ENCODE results near the gene CTRB2.
A peak's percentile ranks its signal among the peaks of the same experiment; 100 is the strongest.
"Not testable (repeated sequence)": the region's sequence is repeated elsewhere in the genome, so short reads cannot be mapped to it uniquely, and the experiment has no call there.

The CTRB2 gene

DNA sequence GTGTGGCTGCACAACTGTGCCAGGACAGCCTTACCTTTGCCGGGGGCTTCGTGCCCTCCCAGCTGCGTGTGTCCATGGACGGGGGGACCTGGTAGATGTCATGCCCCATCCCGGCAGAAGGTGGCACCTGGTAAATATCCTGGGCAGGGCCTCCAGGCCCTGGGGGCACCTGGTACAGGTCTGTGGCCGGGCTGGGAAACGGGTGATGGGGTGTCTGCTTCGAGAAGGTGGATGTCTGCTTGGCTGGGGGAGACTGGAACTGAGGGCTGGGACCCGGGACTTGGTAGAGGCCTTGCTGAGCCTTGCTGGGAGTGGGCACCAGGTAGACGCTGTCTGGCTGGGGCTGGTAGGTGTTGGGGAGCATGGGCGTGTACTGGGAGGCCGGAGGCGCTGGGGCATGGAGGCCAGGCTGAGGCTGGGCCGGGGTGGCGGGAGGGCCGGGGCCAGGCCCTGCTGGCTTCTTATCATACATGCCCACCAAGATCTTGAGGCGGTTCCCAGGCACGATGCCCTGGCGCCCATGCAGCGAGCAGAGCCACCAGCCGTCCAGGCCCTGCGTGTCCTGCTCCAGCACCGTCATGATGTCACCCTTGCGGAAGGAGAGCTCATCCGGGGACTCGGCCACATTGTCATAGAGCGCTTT is 35.6 kb upstream of the CTRB2 start:
- not testable (repeated sequence) for DNase-seq (ENCODE audit: low spot score)

DNA sequence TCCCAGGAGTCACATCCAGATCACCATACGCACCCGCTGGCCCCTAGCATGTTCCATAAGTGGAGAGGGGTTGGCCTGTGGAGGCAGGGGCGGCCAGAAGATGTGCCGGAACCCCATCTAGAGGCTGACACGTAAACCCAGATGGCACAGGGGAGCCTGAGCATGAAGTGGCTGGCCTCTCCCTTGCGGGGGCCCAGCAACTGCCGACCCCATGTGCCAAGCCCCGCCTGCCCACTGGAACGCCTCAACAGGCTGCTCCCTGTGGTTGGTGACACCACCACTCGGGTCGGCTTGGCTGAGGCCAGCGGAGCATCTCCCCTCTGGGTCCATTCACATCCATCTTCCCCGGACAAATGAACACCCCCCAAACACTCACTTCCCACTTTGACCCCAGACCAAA is 35.0 kb upstream of the CTRB2 start:
- DNase-seq (ENCODE audit: low spot score), result no peak

DNA sequence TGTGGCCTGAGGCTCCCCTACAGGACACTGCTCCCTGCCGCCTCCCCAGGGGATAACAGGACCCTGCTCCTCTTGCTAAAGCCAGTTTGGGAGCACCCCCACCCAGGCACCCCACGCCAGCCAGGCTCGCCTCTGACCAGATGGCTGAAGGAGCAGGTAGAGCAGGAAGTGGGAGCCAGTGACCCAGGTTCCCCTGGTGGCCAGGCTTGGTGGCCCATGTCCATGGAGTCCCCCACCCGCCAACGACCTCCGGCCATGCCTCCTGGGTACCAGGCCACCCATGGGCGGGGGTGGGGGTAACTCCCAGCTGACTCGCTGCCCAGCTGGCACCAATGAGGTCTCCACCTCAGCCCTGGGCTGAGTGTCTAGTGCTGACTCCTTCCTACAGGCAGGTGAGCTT is 34.5 kb upstream of the CTRB2 start:
- no peak for DNase-seq (ENCODE audit: low spot score)

DNA sequence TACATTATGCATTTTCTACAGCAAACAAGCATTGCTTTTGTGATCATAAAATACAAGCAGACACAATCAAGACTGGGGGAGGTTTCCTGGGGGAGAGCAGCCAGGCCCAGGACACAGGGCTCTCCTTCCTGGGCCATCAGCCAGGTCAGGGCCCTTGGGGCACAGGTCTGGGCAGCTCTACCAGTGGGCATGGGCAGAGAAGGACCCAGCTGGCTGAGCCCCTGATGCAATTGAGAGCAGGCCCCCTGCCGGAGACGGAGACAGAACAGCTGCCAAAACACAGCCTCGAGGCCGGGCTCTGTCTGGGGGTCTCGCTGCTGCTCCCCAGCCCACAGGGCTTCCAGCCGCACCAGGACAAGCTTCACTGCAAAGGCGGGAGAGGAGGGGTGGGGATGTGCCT is 33.7 kb upstream of the CTRB2 start:
- not testable (repeated sequence) for DNase-seq (ENCODE audit: low spot score)

DNA sequence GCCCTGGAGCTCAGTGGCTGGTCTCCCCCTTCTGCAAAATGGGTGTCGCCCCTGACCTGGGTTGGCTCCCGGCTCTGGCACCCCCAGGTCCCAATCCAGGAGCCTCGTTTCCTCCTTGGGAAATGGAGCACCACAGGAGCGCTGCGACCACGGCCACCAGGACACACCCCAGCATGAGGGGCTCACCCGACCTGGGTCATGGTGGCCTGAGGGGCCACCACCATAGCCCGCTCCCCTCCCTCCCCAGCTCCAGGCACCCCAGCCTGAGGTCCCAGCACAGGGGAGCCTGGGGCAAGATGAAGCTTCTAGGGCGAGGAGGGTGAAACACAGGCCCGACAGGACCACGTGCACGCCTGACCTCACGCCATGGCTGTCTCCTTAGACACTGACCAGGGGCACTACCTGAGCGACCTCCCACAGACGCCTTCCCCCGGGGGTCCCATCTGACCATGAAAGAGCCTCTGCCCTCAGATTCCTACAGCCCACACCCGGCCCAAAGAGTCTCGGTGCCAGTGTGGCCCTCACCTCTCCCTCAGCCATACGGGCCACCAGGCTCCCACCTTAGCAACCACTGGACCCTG is 32.7 kb upstream of the CTRB2 start:
- no peak for DNase-seq (ENCODE audit: low spot score)

DNA sequence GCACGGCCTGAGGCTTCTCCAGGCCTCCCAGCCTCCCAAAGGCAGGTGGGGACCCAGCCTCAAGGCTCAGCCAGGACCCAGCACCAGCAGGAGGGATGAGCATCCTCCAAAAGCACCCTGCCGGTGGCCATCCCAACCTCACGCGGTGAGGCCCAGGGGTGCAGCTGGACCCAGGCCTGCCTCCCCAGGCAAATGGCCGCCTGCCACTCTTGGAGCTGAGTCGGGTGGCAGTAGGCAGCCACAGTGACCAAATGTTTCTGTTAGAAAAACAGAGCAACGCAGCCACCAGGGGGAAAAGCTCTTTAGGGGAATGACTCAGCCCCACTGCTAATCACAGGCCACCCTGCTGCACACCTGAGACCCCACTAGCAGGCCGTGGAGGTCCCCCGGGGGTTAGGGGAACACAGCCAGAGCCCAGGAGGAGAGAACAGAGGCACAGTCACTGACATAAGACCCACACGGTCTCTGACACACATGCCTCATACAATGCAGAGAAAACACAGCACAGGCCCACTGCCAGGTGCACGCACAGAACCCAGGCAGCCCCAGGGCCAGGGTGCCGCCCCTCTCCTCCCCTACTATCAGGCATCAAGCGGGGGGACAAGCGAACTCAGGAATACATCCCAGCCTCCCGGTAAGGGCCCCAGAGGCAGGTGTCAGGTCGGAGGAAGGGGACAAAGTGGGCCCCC is 32.0 kb upstream of the CTRB2 start:
- peak; percentile 79 for DNase-seq (ENCODE audit: low spot score)

DNA sequence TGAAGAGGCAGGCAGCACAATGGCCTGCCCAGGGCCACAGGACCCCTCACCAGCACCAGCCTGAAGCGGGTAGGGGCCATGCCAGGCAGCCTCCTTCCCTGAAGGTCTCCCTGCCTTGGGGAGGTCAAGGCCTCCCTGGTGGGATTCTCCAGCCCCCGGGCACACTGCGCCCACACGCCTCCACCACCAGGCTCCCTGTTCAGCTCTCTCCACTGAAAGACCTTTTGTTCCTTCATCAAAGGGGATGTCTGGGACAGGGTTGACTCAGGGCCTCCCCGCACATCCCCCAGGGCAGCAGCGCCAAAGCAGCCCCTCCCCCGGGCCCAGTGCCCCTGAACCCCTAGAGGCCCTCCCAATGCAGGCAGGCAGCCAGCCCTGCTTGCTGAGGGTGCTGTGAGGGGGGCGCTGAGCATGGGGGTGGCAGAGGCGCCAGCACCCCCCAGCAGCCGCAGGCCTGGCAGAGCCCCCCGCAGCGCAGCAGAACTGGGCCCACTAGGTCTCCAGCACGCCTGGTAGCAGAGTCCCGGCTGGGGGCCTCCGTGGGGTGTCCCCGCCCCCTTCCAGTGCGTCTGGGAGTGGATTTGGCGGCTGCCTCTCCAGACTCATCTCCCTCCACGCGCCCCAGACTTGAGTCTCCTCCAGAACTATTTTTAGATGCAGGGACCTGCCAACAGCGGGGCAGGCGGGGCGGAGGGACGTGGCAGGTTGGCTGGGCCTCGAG is 31.3 kb upstream of the CTRB2 start:
- peak; percentile 96 for DNase-seq (ENCODE audit: low spot score)

DNA sequence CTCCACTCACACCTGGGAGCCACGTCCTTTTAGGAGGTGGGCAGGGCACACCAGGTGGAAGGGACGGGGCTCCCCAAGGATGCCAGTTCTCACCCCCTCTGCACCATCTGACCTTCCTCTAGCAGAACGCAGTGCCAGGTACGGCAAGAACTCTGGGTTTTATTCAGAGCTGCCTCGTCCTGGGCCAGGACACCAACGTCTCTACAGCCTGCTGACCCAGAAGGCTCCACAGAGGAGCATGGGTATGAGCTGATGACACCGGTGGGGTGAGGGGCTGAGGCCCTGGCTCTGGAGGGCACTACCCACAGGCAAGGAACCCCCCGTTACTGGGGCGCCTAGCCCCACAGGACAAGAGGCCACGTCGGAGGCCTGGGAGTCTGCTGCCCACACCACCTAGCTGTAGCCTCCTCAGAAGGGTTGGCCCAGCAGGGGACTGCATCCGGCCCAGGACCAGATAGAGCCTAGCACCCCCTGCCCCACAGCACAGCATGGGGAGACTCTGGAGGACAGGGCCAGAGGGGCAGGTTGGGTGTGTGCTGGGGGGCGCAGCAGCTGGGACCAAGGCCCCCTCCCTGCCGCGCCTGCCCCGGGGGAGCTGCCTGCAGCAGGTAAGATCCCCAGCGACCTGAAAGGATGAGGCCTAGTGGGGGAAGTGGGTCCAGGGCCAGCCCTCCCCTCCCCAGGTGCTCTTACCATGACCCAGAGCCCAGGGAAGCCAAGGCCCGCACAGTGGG is 30.6 kb upstream of the CTRB2 start:
- DNase-seq (ENCODE audit: low spot score), result no peak

DNA sequence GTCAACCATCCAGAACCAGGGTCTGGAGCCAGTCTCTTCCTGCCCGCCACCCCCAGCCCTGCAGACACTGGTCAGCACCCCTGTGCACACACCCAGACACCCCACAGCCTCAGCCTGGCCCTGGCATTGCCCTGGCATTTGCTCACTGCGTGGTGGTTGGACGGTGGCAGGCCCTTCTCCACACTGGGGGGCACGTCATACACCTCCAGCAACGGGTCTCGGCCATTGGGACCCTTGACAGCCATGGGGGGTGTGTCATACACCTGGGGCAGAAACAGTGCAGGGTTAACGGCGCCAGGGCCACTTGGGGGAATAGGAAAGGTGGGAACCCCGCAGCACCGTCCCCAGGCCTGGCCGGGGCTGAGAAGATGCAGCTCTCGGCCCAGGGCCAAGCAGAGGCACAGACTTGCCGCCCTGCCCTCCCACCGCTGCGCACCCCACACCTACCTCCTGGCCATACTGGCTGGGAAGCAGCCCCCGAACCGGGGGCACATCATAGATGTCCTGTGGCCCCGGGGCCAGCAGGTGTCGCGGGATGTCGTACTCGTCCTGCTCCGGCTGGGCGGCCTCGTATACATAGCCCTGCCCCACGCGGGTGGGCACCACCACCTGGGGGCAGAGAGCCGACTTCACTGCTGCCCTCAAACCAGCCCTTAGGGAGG is 29.9 kb upstream of the CTRB2 start:
- no peak for DNase-seq (ENCODE audit: low spot score)

DNA sequence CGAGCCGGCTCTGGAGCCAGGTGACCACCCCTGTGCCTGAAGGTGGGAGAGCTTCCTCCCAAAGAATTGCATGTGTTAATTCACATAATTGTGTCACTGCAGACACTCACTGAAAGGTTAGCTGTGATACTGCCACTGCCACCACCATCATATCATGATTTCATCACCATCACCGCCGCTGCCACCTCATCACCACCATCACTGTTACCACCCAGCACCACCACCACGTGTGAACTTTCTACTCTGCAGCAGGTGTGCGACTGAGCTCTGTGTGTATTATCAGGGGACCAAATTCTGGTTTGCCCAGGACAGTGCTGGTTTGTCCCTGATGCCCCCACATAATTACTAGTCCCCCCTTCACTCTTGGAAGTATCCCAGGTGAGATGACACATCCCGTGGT is 29.3 kb upstream of the CTRB2 start:
- DNase-seq (ENCODE audit: low spot score), result no peak

DNA sequence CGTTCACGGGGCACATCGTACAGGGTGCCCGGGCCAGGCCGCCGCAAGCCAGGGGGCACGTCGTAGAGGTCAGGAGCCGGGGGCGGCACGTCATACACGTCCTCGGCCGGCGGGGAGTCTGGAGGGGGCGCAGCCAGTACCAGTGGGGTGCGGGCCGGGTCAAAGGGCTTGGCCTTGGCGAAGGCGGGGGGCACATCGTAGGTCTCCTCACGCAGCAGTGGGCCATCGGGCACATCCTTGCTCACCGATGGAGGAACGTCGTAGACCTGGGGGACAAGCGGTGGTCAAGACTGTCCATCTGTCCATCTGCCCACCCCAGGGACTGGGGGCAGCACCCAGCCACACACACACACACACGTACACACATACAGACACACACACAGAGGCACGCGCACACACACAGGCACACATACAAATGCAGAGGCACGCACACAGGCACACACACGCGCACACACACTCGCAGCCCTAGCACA is 28.8 kb upstream of the CTRB2 start:
- DNase-seq (ENCODE audit: low spot score), result no peak

DNA sequence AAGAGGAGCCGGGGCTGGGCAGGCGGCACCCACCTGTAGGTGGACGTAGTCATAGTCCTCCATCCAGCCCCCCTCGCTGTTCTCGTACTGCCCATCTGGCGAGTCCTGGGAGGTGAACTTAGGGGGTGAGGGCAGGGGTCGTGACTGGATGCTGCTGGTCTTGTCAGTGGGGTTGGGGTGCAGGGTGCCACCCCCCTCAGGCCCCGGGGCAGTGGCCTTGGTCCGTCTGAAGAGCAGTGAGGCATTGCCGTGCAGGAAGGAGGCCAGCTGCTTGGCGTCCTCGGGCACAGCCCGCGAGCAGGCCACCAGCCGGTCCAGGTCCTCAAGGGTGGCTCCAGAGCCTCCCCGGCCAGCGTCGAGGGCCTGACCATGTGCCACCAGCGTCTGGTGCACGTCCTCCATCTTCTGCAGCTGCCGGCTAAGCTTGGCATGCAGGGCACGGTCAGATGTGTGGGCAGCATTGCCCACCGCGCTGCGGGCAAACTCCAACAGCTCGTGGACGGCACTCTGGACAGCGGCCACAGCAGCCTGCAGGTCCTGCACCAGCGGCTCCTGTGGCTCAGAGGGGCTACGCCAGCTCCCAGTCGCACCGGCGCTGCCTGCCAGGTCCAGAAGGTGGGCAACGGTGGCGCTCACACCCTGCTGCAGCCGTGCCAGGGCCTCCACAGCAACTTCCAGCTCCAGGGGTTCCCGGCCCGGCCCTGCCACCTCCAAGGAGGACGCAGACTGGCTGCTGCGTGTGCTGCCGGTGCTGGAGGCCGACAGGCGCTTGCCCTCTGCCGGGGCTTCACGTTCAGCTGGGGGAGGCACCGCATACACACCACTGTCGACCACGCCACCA is 28.1 kb upstream of the CTRB2 start:
- DNase-seq (ENCODE audit: low spot score), result no peak

DNA sequence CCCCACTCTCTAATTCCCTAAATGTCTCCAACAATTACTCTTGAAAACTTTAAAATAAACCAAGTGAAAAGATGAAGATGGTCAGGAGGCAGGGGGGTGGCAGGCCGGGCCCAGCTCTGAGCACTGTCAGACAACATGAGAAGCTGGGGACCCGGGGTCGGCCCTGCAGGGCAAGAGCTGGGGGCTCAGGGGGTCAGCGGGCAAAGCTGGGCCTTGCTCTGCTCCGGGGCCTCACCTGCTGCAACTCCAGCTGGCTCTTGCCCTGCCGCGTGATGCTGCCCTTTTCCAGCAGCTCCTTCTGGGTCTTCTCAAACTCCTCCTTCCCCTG is 26.6 kb upstream of the CTRB2 start:
- no peak for DNase-seq (ENCODE audit: low spot score)

DNA sequence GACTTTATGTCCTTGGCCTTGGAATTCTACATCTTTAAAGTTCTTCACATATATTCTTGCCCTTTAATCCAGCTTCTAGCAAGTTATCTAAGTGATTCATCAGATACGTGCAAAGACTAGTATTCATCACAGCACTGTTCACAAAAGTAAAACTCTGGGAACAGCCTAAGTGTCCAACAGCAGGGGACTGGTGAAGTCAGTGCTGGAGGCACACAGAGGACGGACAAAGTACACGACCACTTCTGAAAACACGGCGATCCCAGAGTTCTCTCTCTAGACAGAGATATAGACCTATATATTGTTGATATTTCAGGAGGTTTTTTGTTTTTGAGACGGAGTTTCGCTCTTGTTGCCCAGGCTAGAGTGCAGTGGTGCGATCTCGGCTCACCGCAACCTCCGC is 24.6 kb upstream of the CTRB2 start:
- no peak for DNase-seq (ENCODE audit: low spot score)

DNA sequence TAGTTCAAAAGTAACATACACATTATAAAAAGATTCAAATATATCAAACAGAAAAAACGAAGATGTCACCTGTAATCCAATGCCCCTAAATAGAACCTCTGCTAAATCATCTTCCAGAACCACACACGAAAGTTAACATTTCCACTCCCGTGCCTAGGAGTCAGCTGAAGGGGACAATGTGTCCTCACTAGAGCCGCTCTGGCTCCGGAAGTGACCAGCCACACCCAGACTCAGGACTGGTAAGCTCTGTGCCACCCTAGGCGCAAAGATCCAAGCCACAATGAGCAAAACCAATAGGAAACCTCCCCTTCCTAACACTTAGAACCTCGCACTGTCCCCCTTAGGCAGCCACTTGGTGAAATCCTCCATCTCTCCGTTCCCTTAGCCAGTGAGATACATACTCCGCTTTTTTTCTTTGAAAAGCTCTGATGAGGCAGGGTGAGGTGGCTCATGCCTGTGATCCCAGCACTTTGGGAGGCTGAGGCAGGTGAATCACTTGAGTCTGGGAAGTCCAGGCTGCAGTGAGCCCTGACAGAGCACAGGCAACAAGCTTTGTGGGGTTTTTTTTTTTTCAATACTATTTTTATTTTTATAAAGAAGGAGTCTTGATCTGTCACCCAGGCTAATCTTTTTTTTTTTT is 23.6 kb upstream of the CTRB2 start:
- no peak for DNase-seq (ENCODE audit: low spot score)

DNA sequence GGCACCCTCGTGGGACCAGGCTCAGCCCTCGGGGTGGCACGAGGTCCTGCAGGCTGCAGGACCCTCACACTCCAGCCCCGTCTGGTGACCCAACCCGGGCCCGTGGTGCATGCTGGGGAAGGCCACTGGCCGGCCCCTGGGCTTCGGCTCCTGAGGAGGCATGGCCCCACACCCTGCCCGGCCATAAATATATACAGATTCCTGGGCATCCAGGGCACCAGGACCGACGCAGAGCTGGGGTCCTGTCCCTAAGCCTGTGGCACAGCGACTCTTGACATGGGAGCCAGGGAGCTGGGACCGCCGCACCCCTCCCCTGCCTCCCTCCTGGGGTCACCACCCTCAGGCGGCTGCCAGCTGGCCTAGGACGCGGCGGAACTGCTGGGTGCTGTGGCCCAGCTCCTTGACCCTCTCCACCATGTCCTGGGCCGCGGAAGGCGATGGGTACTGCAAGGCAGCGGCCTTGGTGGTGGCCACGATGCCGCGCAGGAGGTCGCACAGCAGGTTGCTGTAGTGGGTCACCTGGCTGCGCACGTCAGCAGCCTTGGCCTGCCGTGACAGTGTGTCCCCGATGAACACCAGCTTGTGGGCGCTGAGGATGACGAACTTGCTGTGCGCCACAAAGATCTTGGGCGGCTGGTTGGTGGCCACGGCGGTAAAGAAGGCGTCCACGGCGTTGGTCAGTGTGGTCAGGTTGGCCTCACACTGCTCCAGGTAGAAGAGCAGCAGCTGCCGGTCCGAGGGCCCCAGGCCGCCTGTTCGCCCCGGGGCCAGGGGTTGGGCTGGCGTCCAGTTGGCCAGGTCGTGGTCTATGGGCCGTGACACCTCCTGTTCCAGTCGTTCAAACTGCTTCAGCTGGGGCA is 22.4 kb upstream of the CTRB2 start:
- no peak for DNase-seq (ENCODE audit: low spot score)

DNA sequence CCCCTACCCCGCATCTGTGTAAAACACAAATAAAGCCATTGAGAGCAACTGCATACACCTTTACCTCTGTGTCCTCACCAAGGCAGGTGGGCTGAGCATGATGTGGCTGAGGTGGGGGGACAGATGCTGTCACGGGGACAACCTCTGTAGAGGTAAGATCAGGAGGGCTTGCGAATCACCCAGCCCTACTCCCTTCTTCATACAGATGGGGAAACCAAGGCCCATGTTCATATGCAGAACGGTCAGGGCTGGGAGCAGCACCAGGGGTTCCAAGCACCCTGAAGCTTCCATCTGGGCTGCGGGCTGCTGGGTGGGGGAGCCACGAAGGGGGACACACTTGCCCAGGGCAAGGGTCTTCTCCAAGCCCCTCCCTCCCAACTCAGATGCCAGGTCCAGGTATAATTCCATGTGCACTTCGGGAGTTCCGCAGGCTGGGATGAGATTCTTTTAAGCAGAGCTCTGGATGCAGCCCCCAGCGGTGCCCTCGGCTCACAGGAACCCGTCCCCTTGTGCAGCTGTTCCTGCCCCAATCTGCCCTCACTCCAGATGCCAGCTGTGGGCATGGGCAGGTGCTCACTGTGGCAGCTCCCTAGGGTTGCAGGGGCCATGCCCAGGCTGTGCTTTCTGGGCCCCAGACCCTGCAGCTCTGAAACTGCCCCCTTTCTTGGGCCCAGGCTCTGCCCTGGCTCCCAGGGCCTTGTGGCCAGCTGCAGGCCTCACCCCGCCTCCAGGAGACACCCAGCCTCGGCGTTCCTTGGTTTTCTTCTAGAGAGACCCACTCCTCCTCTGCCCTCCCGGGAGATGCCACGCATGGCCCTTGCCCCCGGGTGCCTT is 21.4 kb upstream of the CTRB2 start:
- no peak for DNase-seq (ENCODE audit: low spot score)

DNA sequence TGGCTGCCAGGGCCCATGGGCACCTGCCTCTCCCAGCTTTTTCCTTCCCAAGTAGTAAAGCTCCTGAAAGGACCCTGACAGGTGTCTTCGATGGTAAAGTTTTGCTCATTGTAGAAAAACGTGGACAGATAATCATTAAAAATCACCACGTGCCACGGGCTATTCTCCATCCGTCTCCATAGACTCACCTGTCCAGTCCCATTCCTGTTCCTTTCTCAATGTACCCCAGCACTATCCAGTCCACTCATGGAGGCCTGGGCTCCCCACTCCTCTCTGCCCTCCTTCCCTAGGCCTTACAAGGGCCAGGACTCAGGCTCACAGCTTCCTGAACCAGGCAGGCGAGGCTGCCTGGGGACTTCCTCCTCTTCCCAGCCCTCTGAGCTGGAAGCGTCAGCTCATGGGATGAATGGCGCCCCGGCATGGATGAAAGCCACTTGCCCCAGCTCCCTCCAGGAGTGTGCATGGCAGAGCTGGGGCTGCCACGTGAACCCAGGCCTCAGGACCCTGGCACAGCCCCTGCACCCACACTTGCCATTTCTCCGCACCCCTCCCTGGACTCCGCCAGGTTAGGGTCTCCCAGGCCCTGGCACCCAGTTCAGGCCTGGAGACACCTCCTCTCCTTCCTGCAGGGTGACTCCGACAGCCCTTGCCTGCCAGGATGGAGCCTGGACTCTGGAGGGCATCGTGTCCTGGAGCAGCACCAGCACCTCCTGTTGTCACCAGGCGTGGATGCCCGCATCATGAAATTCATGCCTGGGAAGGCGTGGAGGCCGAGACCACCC is 20.6 kb upstream of the CTRB2 start:
- DNase-seq (ENCODE audit: low spot score), result no peak
